Measurements from ENCODE around the gene FRAS1.

Gene FRAS1

GRCh38 chr4:78059938-78060337 lies 2.8 kb downstream of the FRAS1 start:
- Histone ChIP-seq H3K9me3 (no peaks in the 10 kb centered on the region), H3K4me3 (ENCODE audit: low read depth in 1 of 2, low read length in 1 of 2) (no peak overlapping the region), H3K27ac (no peak overlapping the region), H3K27me3 (peaks cover 99% of the 10 kb centered on the region), H3K4me1 (ENCODE audit: control insufficient read depth in 1 of 2, insufficient read depth in 1 of 2, low read depth in 1 of 2, low read length in 1 of 2) (peaks cover 32 to 33% of the 10 kb centered on the region in 2 experiments), H3K36me3 (no peaks in the 10 kb centered on the region)
- no peak for TF ChIP-seq CTCF (IDR thresholded peaks at IDR 0.05)

GRCh38 chr4:78061939-78062570 lies 4.9 kb downstream of the FRAS1 start:
- Histone ChIP-seq H3K27ac (no peak overlapping the region), H3K27me3 (peaks cover 97% of the 10 kb centered on the region), H3K9me3 (no peaks in the 10 kb centered on the region), H3K4me3 (ENCODE audit: low read depth in 1 of 2, low read length in 1 of 2) (no peak overlapping the region), H3K4me1 (ENCODE audit: control insufficient read depth in 1 of 2, insufficient read depth in 1 of 2, low read depth in 1 of 2, low read length in 1 of 2) (peaks cover 24 to 25% of the 10 kb centered on the region in 2 experiments), H3K36me3 (no peaks in the 10 kb centered on the region)
- TF ChIP-seq CTCF (IDR thresholded peaks at IDR 0.05) = no peak

- no peaks in the 10 kb centered on the region for H3K4me1 ChIP-seq (ENCODE audit: control insufficient read depth in 1 of 2, insufficient read depth in 1 of 2, low read depth in 1 of 2, low read length in 1 of 2)
- H3K9me3 ChIP-seq = no peaks in the 10 kb centered on the region
- H3K27ac ChIP-seq = no peak overlapping the region
- H3K4me3 ChIP-seq (ENCODE audit: low read depth in 1 of 2, low read length in 1 of 2) = no peak overlapping the region
- H3K36me3 ChIP-seq = no peaks in the 10 kb centered on the region
- H3K27me3 ChIP-seq = peaks cover 89% of the 10 kb centered on the region
- no peak for TF ChIP-seq CTCF (IDR thresholded peaks at IDR 0.05)
Measured at GRCh38 chr4:78065508-78066192, 8.5 kb downstream of the FRAS1 start.

- Histone ChIP-seq H3K9me3 (no peaks in the 10 kb centered on the region), H3K27me3 (peaks cover 86% of the 10 kb centered on the region), H3K27ac (no peak overlapping the region), H3K4me3 (ENCODE audit: low read depth in 1 of 2, low read length in 1 of 2) (no peak overlapping the region), H3K4me1 (ENCODE audit: control insufficient read depth in 1 of 2, insufficient read depth in 1 of 2, low read depth in 1 of 2, low read length in 1 of 2) (no peaks in the 10 kb centered on the region), H3K36me3 (no peaks in the 10 kb centered on the region)
- no peak for TF ChIP-seq CTCF (IDR thresholded peaks at IDR 0.05)
Measured at GRCh38 chr4:78068481-78068880, 11.4 kb downstream of the FRAS1 start.

GRCh38 chr4:78069319-78069718 lies 12.2 kb downstream of the FRAS1 start:
- H3K27ac ChIP-seq = no peak overlapping the region
- H3K4me3 ChIP-seq (ENCODE audit: low read depth in 1 of 2, low read length in 1 of 2) = no peak overlapping the region
- H3K27me3 ChIP-seq = peaks cover 85% of the 10 kb centered on the region
- H3K9me3 ChIP-seq = no peaks in the 10 kb centered on the region
- no peaks in the 10 kb centered on the region for H3K36me3 ChIP-seq
- no peaks in the 10 kb centered on the region for H3K4me1 ChIP-seq (ENCODE audit: control insufficient read depth in 1 of 2, insufficient read depth in 1 of 2, low read depth in 1 of 2, low read length in 1 of 2)
- TF ChIP-seq CTCF (IDR thresholded peaks at IDR 0.05) = no peak
